HCT116 (cell line): Measurements from ENCODE around the gene BEGAIN. TPM values are rescaled to one million over a fixed set of nuclear protein-coding genes. Genes with fewer than 3 reads are reported as not detected.

Source experiments
- ATAC-seq: fragments of 200-7000 bp; cut with Tn5 transposase; 2 replicates; pipeline ENCODE4 v1.9.1; 2020; ENCODE audit warnings: mild to moderate bottlenecking, moderate library complexity
- BruUV-seq: library from RNA; stranded (reverse); fragments of 400-500 nt; replicated peaks from 2 replicates; lab custom pipeline; 2021; lab: Mats Ljungman, UMichigan
- CTCF ChIA-PET: fragments of 300-600 bp; sonication (Branson Sonifier 250); formaldehyde crosslinking; loops from one replicate; lab custom pipeline; 2021; ENCODE audit warnings: antibody characterized with exemption; lab: Charles Lee
- POLR2A ChIA-PET: fragments of 300-600, 350-600 bp; sonication (Branson Sonifier 250); formaldehyde crosslinking; loops from one replicate; lab custom pipeline; 2021; ENCODE audit warnings: antibody characterized with exemption; lab: Charles Lee
- RAD21 ChIA-PET, 2 experiments: fragments of 300-600 bp; sonication (Branson Sonifier 250); formaldehyde crosslinking; loops; one replicate each; lab custom pipeline; 2023; ENCODE audit warnings: low total read pairs in 2 of 2; ENCODE audit not compliant: uncharacterized antibody in 2 of 2, unreplicated experiment in 2 of 2, low non-redundant PET in 1 of 2; lab: Charles Lee
- DNase-seq: peaks from one replicate; pipeline ENCODE4 v3.0.0-alpha.2; 2010; ENCODE audit warnings: low read depth, low spot score
- H2AFZ ChIP-seq: fragments of 200-600 bp; shearing (Covaris generic), sonication (generic); 2 replicates; pipeline ENCODE4 v1.6.1; 2017; ENCODE audit warnings: low read depth, mixed run types, mixed read lengths, antibody characterized with exemption, low read length; ENCODE audit not compliant: poor library complexity, severe bottlenecking
- H3K27ac ChIP-seq: 2 replicates; pipeline ENCODE4 v1.5.1; 2012; ENCODE audit warnings: low read depth, low read length
- H3K27me3 ChIP-seq: fragments of 200-600 bp; sonication (generic); 2 replicates; pipeline ENCODE4 v1.6.1; 2016; ENCODE audit warnings: mixed run types, low read length, mixed read lengths; ENCODE audit not compliant: insufficient read depth
- H3K36me3 ChIP-seq, 2 experiments: fragments of 200-500 bp in 1 of 2; fragments of 200-600 bp in 1 of 2; sonication (Bioruptor generic) in 1 of 2; sonication (generic) in 1 of 2; 2 replicates each; pipeline versions ENCODE4 v1.5.1 to v1.6.1; 2014 to 2016; ENCODE audit warnings: low read length in 2 of 2, inconsistent platforms in 1 of 2, mixed read lengths in 1 of 2, mixed run types in 1 of 2; ENCODE audit not compliant: insufficient read depth in 2 of 2, control insufficient read depth in 1 of 2
- H3K4me1 ChIP-seq, 2 experiments: fragments of 200-600 bp in 1 of 2; sonication (generic) in 1 of 2; 2 replicates each; pipeline versions ENCODE4 v1.5.1 to v1.6.1; 2012 to 2017; ENCODE audit warnings: low read length in 2 of 2, inconsistent platforms in 1 of 2, mild to moderate bottlenecking in 1 of 2, mixed read lengths in 1 of 2, mixed run types in 1 of 2, moderate library complexity in 1 of 2; ENCODE audit not compliant: insufficient read depth in 2 of 2, control insufficient read depth in 1 of 2
- H3K4me2 ChIP-seq: fragments of 200-600 bp; sonication (generic); 2 replicates; pipeline ENCODE4 v1.6.1; 2017; ENCODE audit warnings: mixed run types, low read length, mixed read lengths
- H3K4me3 ChIP-seq, 2 experiments: fragments of 200-600 bp in 1 of 2; sonication (generic) in 1 of 2; replicated peaks in 1 of 2; 2 replicates each; pipeline ENCODE4 v1.5.1; 2011 to 2016; ENCODE audit warnings: low read length in 2 of 2, control low read depth in 1 of 2, low read depth in 1 of 2, mild to moderate bottlenecking in 1 of 2, mixed read lengths in 1 of 2, mixed run types in 1 of 2
- H3K79me2 ChIP-seq: fragments of 200-600 bp; sonication (generic); 2 replicates; pipeline ENCODE4 v1.6.1; 2017; ENCODE audit warnings: mild to moderate bottlenecking, mixed run types, low read length, moderate library complexity, mixed read lengths; ENCODE audit not compliant: insufficient read depth
- H3K9ac ChIP-seq: fragments of 200-600 bp; sonication (generic); 2 replicates; pipeline ENCODE4 v1.6.1; 2016; ENCODE audit warnings: low read length, mixed read lengths
- H3K9me2 ChIP-seq: fragments of 200-600 bp; sonication (generic), shearing (Covaris generic); 2 replicates; pipeline ENCODE4 v1.6.1; 2017; ENCODE audit warnings: mixed run types, mild to moderate bottlenecking, moderate library complexity; ENCODE audit not compliant: insufficient read depth
- H3K9me3 ChIP-seq, 2 experiments: fragments of 200-500 bp in 1 of 2; fragments of 200-600 bp in 1 of 2; sonication (Bioruptor generic) in 1 of 2; sonication (generic) in 1 of 2; 2 replicates each; pipeline ENCODE4 v1.6.1; 2014 to 2017; ENCODE audit warnings: low read length in 2 of 2, mixed read lengths in 2 of 2, inconsistent platforms in 1 of 2, low read depth in 1 of 2, mild to moderate bottlenecking in 1 of 2, mixed run types in 1 of 2, moderate library complexity in 1 of 2; ENCODE audit not compliant: control insufficient read depth in 1 of 2, insufficient read depth in 1 of 2
- H4K20me1 ChIP-seq: fragments of 200-600 bp; sonication (generic), shearing (Covaris generic); 2 replicates; pipeline ENCODE4 v1.6.1; 2017; ENCODE audit warnings: mixed run types, mild to moderate bottlenecking, moderate library complexity; ENCODE audit not compliant: insufficient read depth
- ATF3 ChIP-seq: IDR thresholded peaks from 2 replicates; pipeline ENCODE4 v1.6.1; 2012
- EGR1 ChIP-seq: IDR thresholded peaks from 2 replicates; pipeline ENCODE4 v1.6.1; 2012; ENCODE audit warnings: low read depth
- ELF1 ChIP-seq: IDR thresholded peaks from 2 replicates; pipeline ENCODE4 v1.6.1; 2012; ENCODE audit warnings: low read depth, borderline replicate concordance
- FOSL1 ChIP-seq: IDR thresholded peaks from 2 replicates; pipeline ENCODE4 v1.6.1; 2012; ENCODE audit warnings: low read depth
- JUND ChIP-seq: IDR thresholded peaks from 2 replicates; pipeline ENCODE4 v1.6.1; 2012
- MAX ChIP-seq: IDR thresholded peaks from 2 replicates; pipeline ENCODE4 v1.6.1; 2012
- POLR2A ChIP-seq: IDR thresholded peaks from 2 replicates; pipeline ENCODE4 v1.7.0; 2011; ENCODE audit warnings: borderline replicate concordance; ENCODE audit not compliant: insufficient read depth, insufficient read length; ENCODE audit errors: extremely low read depth
- REST ChIP-seq: IDR thresholded peaks from 2 replicates; pipeline ENCODE4 v1.6.1; 2012; ENCODE audit warnings: low read depth
- SIN3A ChIP-seq: IDR thresholded peaks from 2 replicates; pipeline ENCODE4 v1.6.1; 2012; ENCODE audit warnings: low read depth
- SRF ChIP-seq: IDR thresholded peaks from 2 replicates; pipeline ENCODE4 v1.6.1; 2012; ENCODE audit warnings: low read depth
- YY1 ChIP-seq: IDR thresholded peaks from 2 replicates; pipeline ENCODE4 v1.6.1; 2011; ENCODE audit warnings: low read length, low read depth, moderate library complexity, mild to moderate bottlenecking; ENCODE audit not compliant: insufficient replicate concordance; ENCODE audit errors: extremely low read depth
- ZBTB33 ChIP-seq: IDR thresholded peaks from 2 replicates; pipeline ENCODE4 v1.6.1; 2011; ENCODE audit warnings: mild to moderate bottlenecking, low read length, moderate library complexity; ENCODE audit not compliant: insufficient replicate concordance; ENCODE audit errors: extremely low read depth
- ZFX ChIP-seq: fragments of 450-650 bp; IDR thresholded peaks from 2 replicates; pipeline ENCODE4 v1.6.1; 2017
- ZNF274 ChIP-seq: fragments of 200-500 bp; sonication (Bioruptor generic); IDR thresholded peaks from 2 replicates; pipeline ENCODE4 v1.6.1; 2014; ENCODE audit warnings: mild to moderate bottlenecking, low read depth, low read length, inconsistent platforms
- intact Hi-C: fragments of 100-400 bp; cut with micrococcal nuclease; formaldehyde crosslinking; loops from 2 replicates; pipeline ENCODE4 v1.10.0; 2022
- total RNA-seq: library from RNA; stranded (reverse); gene quantifications from one replicate; pipeline ENCODE4 v1.2.1, GENCODE V29; 2021; ENCODE audit not compliant: unreplicated experiment

BEGAIN gene
- total RNA-seq, 1 experiment from 2014 or later = 8.5 TPM

GRCh38 chr14:100523131-100523842, 63.9 kb downstream of the BEGAIN start:
- DNase-seq (no peak), ATAC-seq (no peak)
- no peak overlapping the region for H3K27ac ChIP-seq
- H3K9ac ChIP-seq = no peak overlapping the region
- H2AFZ ChIP-seq = no peak overlapping the region
- H3K4me3 ChIP-seq = no peak overlapping the region
- no peaks in the 10 kb centered on the region for H3K4me1 ChIP-seq
- no TSS peak for BruUV-seq
- no peaks in the 10 kb centered on the region for H3K9me3 ChIP-seq
- ChIA-PET RAD21 (no interaction called here), CTCF (no interaction called here), POLR2A (interaction anchor here (0.6 kb wide), 2 partner anchors 26 to 176 kb away, joined by 3 to 4 read pairs; no protein-coding TSS in a partner anchor)
- no peaks in the 10 kb centered on the region for H3K79me2 ChIP-seq
- no peaks in the 10 kb centered on the region for H3K27me3 ChIP-seq
- H3K9me2 ChIP-seq = no peaks in the 10 kb centered on the region
- no peaks in the 10 kb centered on the region for H3K36me3 ChIP-seq
- TF ChIP-seq MAX = no peak
- TF ChIP-seq ZBTB33 = no peak
- no peak for TF ChIP-seq EGR1
- TF ChIP-seq FOSL1 = no peak
- TF ChIP-seq ELF1 = no peak
- TF ChIP-seq ZFX = no peak
- TF ChIP-seq REST = no peak
- TF ChIP-seq ATF3 = no peak
- no peak for TF ChIP-seq POLR2A
- TF ChIP-seq SRF = no peak
- TF ChIP-seq SIN3A = no peak
- no peak for TF ChIP-seq JUND
- TF ChIP-seq YY1 = no peak
- no peak for TF ChIP-seq ZNF274
- H4K20me1 ChIP-seq = no peaks in the 10 kb centered on the region
- intact Hi-C loops = no loop called here
- no peak overlapping the region for H3K4me2 ChIP-seq
